Large intestine (tissue), 12 donors: ENCODE results near the gene MAGEA6. TPM values are rescaled to one million over a fixed set of nuclear protein-coding genes. Genes with fewer than 3 reads are reported as not detected.
"Not testable (repeated sequence)": the region's sequence is repeated elsewhere in the genome, so short reads cannot be mapped to it uniquely, and the experiment has no call there.

Experiments
- DNase-seq, 2 donors: peaks; one replicate each; pipeline versions ENCODE4 v3.0.0 to v3.0.0-alpha.2; 2013
- H3K27ac ChIP-seq: one replicate; pipeline ENCODE4 v1.5.1; 2013; ENCODE audit warnings: low read length
- H3K27me3 ChIP-seq: 2 replicates; pipeline ENCODE4 v1.6.1; 2013; ENCODE audit warnings: low read length; ENCODE audit not compliant: control insufficient read depth, insufficient read depth
- H3K36me3 ChIP-seq: 2 replicates; pipeline ENCODE4 v1.6.1; 2013; ENCODE audit warnings: low read length; ENCODE audit not compliant: control insufficient read depth, insufficient read depth
- H3K4me1 ChIP-seq: one replicate; pipeline ENCODE4 v1.6.1; 2013; ENCODE audit warnings: low read length; ENCODE audit not compliant: control insufficient read depth, insufficient read depth
- H3K4me3 ChIP-seq: one replicate; pipeline ENCODE4 v1.5.1; 2013; ENCODE audit warnings: low read length
- H3K9me3 ChIP-seq: one replicate; pipeline ENCODE4 v1.6.1; 2013; ENCODE audit warnings: mild to moderate bottlenecking, low read depth, low read length, moderate library complexity; ENCODE audit not compliant: control insufficient read depth
- WGBS: methylation state at CpG from one replicate; pipeline ENCODE4 v1.1.5; 2013; ENCODE audit warnings: low lambda C conversion rate; ENCODE audit not compliant: insufficient coverage; 5-methylcytosine and 5-hydroxymethylcytosine counted together
- long read RNA-seq, 11 donors: transcript quantifications; one replicate each; lab custom pipeline, GENCODE V29; 2026
- polyA plus RNA-seq: library from polyadenylated mRNA; unstranded; fragments of 120-200 nt; gene quantifications from one replicate; pipeline ENCODE4 v1.2.1, GENCODE V29; 2013

Gene MAGEA6
- not detected for polyA plus RNA-seq
- long read RNA-seq, donor 1: 0 reads
- long read RNA-seq, donor 2: 0 reads
- long read RNA-seq, donor 3: 0 reads
- long read RNA-seq, donor 4: 0 reads
- long read RNA-seq, donor 5: 0 reads
- long read RNA-seq, donor 6: 0 reads
- long read RNA-seq, donor 7: 0 reads
- long read RNA-seq, donor 8: 0 reads
- long read RNA-seq, donor 9: 0 reads
- long read RNA-seq, donor 10: 0 reads
- long read RNA-seq, donor 11: 0 reads

- not testable (repeated sequence) for H3K27ac ChIP-seq, DNase-seq, H3K4me1 ChIP-seq, H3K9me3 ChIP-seq, H3K36me3 ChIP-seq, H3K27me3 ChIP-seq, H3K4me3 ChIP-seq
- no CpG with 5 or more reads among the region's 29 CpGs for WGBS
Observed at GRCh38 chrX:152769549-152770289, at the start of gene MAGEA6. Gene MAGEA6, minus strand, starts transcription at chrX:152769689. Its CDS starts 2,039 bp downstream, at chrX:152767650.

- no peak overlapping the region for H3K4me3 ChIP-seq
- no peak for DNase-seq
- H3K4me1 ChIP-seq: peaks cover 4% of the 10 kb centered on the region
- H3K9me3 ChIP-seq: no peaks in the 10 kb centered on the region
- WGBS: no CpG with 5 or more reads among the region's 2 CpGs
- no peak overlapping the region for H3K27ac ChIP-seq
- H3K27me3 ChIP-seq: peaks cover 3% of the 10 kb centered on the region
- no peaks in the 10 kb centered on the region for H3K36me3 ChIP-seq
Observed at GRCh38 chrX:152819266-152819665, 49.8 kb upstream of the MAGEA6 start.

- Histone ChIP-seq H3K27me3 (no peaks in the 10 kb centered on the region), H3K4me1 (peaks cover 7% of the 10 kb centered on the region), H3K27ac (no peak overlapping the region), H3K9me3 (no peaks in the 10 kb centered on the region), H3K36me3 (no peaks in the 10 kb centered on the region), H3K4me3 (no peak overlapping the region)
- DNase-seq: no peak
- no CpG with 5 or more reads among the region's 5 CpGs for WGBS
Observed at GRCh38 chrX:152818356-152818755, 48.9 kb upstream of the MAGEA6 start.

- peak in 1 of 2 donors; percentile 52 for DNase-seq
- H3K27me3 ChIP-seq: no peaks in the 10 kb centered on the region
- peaks cover 7% of the 10 kb centered on the region for H3K4me1 ChIP-seq
- WGBS: no CpG with 5 or more reads among the region's 6 CpGs
- H3K27ac ChIP-seq: peak overlapping the region; percentile 15
- H3K9me3 ChIP-seq: no peaks in the 10 kb centered on the region
- H3K4me3 ChIP-seq: no peak overlapping the region
- no peaks in the 10 kb centered on the region for H3K36me3 ChIP-seq
Observed at GRCh38 chrX:152817078-152817764, 47.7 kb upstream of the MAGEA6 start.

GRCh38 chrX:152814048-152814447, 44.6 kb upstream of the MAGEA6 start:
- Histone ChIP-seq H3K36me3 (no peaks in the 10 kb centered on the region), H3K4me1 (peaks cover 7% of the 10 kb centered on the region), H3K27me3 (no peaks in the 10 kb centered on the region), H3K27ac (peak overlapping the region; percentile 53), H3K4me3 (no peak overlapping the region), H3K9me3 (no peaks in the 10 kb centered on the region)
- no peak for DNase-seq
- no CpG with 5 or more reads among the region's 5 CpGs for WGBS

- Histone ChIP-seq H3K36me3 (no peaks in the 10 kb centered on the region), H3K27ac (peak overlapping the region; percentile 53), H3K4me3 (peak overlapping the region; percentile 4), H3K4me1 (peaks cover 7% of the 10 kb centered on the region), H3K27me3 (no peaks in the 10 kb centered on the region), H3K9me3 (no peaks in the 10 kb centered on the region)
- WGBS: no CpG with 5 or more reads among the region's 5 CpGs
- DNase-seq: peak; percentile 59 to 76
Observed at GRCh38 chrX:152813206-152813605, 43.7 kb upstream of the MAGEA6 start.

- H3K27ac ChIP-seq: no peak overlapping the region
- no peak for DNase-seq
- peaks cover 3% of the 10 kb centered on the region for H3K4me1 ChIP-seq
- H3K27me3 ChIP-seq: no peaks in the 10 kb centered on the region
- no peaks in the 10 kb centered on the region for H3K9me3 ChIP-seq
- no peaks in the 10 kb centered on the region for H3K36me3 ChIP-seq
- no peak overlapping the region for H3K4me3 ChIP-seq
- WGBS: no CpG with 5 or more reads among the region's 4 CpGs
Observed at GRCh38 chrX:152810403-152810802, 40.9 kb upstream of the MAGEA6 start.

GRCh38 chrX:152806035-152806434, 36.5 kb upstream of the MAGEA6 start:
- Histone ChIP-seq H3K4me1 (no peaks in the 10 kb centered on the region), H3K36me3 (no peaks in the 10 kb centered on the region), H3K27me3 (no peaks in the 10 kb centered on the region), H3K4me3 (no peak overlapping the region), H3K9me3 (no peaks in the 10 kb centered on the region), H3K27ac (no peak overlapping the region)
- 92% methylated on average over 2 of the region's 4 CpGs for WGBS
- DNase-seq: no peak

- H3K27me3 ChIP-seq: no peaks in the 10 kb centered on the region
- WGBS: no CpG with 5 or more reads among the region's 1 CpG
Observed at GRCh38 chrX:152798945-152799344, 29.5 kb upstream of the MAGEA6 start.

GRCh38 chrX:152787062-152787461, 17.6 kb upstream of the MAGEA6 start:
- no CpG with 5 or more reads among the region's 3 CpGs for WGBS
- not testable (repeated sequence) for H3K27ac ChIP-seq, DNase-seq, H3K27me3 ChIP-seq, H3K4me1 ChIP-seq, H3K36me3 ChIP-seq, H3K9me3 ChIP-seq, H3K4me3 ChIP-seq

More at GRCh38 chrX:152798945-152799344, 29.5 kb upstream of the MAGEA6 start:
- H3K9me3 ChIP-seq: no peaks in the 10 kb centered on the region
- peak in 1 of 2 donors; percentile 38 for DNase-seq
- no peak overlapping the region for H3K27ac ChIP-seq
- H3K36me3 ChIP-seq: no peaks in the 10 kb centered on the region
- H3K4me1 ChIP-seq: no peaks in the 10 kb centered on the region
- no peak overlapping the region for H3K4me3 ChIP-seq
